Esophagus squamous epithelium (tissue), 5 donors: ENCODE measurements around the gene INTS7. TPM values are rescaled to one million over a fixed set of nuclear protein-coding genes. Genes with fewer than 3 reads are reported as not detected.

Experiments
- DNase-seq: peaks from one replicate; lab custom pipeline; 2025; lab: John Stamatoyannopoulos, UW
- H3K27ac ChIP-seq, 4 donors: fragments of 200-600 bp; sonication (generic); one replicate each; pipeline ENCODE4 v1.5.1; 2016 to 2019; ENCODE audit warnings: mild to moderate bottlenecking in 1 of 4
- H3K27me3 ChIP-seq, 4 donors: fragments of 200-600 bp; sonication (generic); 1 replicate in 3 of 4; 2 replicates in 1 of 4; pipeline versions ENCODE4 v1.5.1 to v1.6.0; 2017 to 2021; ENCODE audit warnings: antibody characterized with exemption in 1 of 4
- H3K36me3 ChIP-seq, 3 donors: fragments of 200-600 bp; sonication (generic); one replicate each; pipeline ENCODE4 v1.5.1; 2016 to 2019
- H3K4me1 ChIP-seq, 3 donors: fragments of 200-600 bp; sonication (generic); one replicate each; pipeline ENCODE4 v1.5.1; 2017 to 2019
- H3K4me3 ChIP-seq, 4 donors: fragments of 200-600 bp; sonication (generic); 1 replicate in 3 of 4; 2 replicates in 1 of 4; pipeline ENCODE4 v1.5.1; 2016 to 2019; ENCODE audit warnings: mild to moderate bottlenecking in 2 of 4, moderate library complexity in 1 of 4
- H3K9me3 ChIP-seq, 3 donors: fragments of 200-600 bp; sonication (generic); one replicate each; pipeline ENCODE4 v1.5.1; 2016 to 2019
- POLR2A ChIP-seq, 4 donors: fragments of 450-650 bp; IDR thresholded peaks; one replicate each; pipeline ENCODE4 v1.6.1; 2017; ENCODE audit warnings: antibody characterized with exemption in 4 of 4, mild to moderate bottlenecking in 4 of 4, moderate library complexity in 3 of 4
- WGBS, 2 donors: methylation state at CpG; one replicate each; pipeline ENCODE4 v1.1.5; 2018; 5-methylcytosine and 5-hydroxymethylcytosine counted together
- intact Hi-C: fragments of 100-400 bp; cut with DNase I; formaldehyde crosslinking; loops from one replicate; pipeline ENCODE4 v1.15.0; 2022
- total RNA-seq, 4 donors: library from RNA; depleted of rRNA; stranded (reverse); fragments of >200 nt; gene quantifications; one replicate each; pipeline ENCODE4 v1.1.0, GENCODE V29; 2016
- TF ChIP-seq, protein P1 (sequence below), 6 experiments: fragments of 450-650 bp in 4 of 6; fragments of 200-600 bp in 2 of 6; sonication (generic) in 2 of 6; IDR thresholded peaks; one replicate each; pipeline ENCODE4 v1.5.1; 2016 to 2019; ENCODE audit warnings: antibody characterized with exemption in 6 of 6, mild to moderate bottlenecking in 4 of 6, moderate library complexity in 4 of 6
- donor health status: DM: yes; HTN: yes; CAD: no.

Gene INTS7, protein sequence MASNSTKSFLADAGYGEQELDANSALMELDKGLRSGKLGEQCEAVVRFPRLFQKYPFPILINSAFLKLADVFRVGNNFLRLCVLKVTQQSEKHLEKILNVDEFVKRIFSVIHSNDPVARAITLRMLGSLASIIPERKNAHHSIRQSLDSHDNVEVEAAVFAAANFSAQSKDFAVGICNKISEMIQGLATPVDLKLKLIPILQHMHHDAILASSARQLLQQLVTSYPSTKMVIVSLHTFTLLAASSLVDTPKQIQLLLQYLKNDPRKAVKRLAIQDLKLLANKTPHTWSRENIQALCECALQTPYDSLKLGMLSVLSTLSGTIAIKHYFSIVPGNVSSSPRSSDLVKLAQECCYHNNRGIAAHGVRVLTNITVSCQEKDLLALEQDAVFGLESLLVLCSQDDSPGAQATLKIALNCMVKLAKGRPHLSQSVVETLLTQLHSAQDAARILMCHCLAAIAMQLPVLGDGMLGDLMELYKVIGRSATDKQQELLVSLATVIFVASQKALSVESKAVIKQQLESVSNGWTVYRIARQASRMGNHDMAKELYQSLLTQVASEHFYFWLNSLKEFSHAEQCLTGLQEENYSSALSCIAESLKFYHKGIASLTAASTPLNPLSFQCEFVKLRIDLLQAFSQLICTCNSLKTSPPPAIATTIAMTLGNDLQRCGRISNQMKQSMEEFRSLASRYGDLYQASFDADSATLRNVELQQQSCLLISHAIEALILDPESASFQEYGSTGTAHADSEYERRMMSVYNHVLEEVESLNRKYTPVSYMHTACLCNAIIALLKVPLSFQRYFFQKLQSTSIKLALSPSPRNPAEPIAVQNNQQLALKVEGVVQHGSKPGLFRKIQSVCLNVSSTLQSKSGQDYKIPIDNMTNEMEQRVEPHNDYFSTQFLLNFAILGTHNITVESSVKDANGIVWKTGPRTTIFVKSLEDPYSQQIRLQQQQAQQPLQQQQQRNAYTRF
- 10 to 100 TPM; 13.8 to 20.7 (median 14.4) TPM for total RNA-seq

GRCh38 chr1:212035123-212035834 lies at the start of gene INTS7, which contains the start of gene DTL:
Gene INTS7 (minus strand): TSS chr1:212035557. CDS start chr1:212035437, 120 bp downstream.
Gene DTL (plus strand): TSS chr1:212035748. CDS start chr1:212035891, 143 bp downstream.
- peak; percentile 94 for DNase-seq
- WGBS, 2 donors: 0 to 1% methylated on average over 22 to 42 of the region's 53 CpGs
- H3K4me3 ChIP-seq: peak within 1 kb of the TSS; percentile 52 to 78 (median 72)
- H3K36me3 ChIP-seq: no peaks in the 10 kb centered on the region
- no peaks in the 10 kb centered on the region for H3K27me3 ChIP-seq
- intact Hi-C loops: no loop called here
- peaks cover 5 to 59% (median 26%) of the 10 kb centered on the region in 3 donors for H3K4me1 ChIP-seq
- H3K9me3 ChIP-seq: no peaks in the 10 kb centered on the region
- peak within 1 kb of the TSS; percentile 82 to 97 (median 92) for H3K27ac ChIP-seq
- TF ChIP-seq, protein P1, sequence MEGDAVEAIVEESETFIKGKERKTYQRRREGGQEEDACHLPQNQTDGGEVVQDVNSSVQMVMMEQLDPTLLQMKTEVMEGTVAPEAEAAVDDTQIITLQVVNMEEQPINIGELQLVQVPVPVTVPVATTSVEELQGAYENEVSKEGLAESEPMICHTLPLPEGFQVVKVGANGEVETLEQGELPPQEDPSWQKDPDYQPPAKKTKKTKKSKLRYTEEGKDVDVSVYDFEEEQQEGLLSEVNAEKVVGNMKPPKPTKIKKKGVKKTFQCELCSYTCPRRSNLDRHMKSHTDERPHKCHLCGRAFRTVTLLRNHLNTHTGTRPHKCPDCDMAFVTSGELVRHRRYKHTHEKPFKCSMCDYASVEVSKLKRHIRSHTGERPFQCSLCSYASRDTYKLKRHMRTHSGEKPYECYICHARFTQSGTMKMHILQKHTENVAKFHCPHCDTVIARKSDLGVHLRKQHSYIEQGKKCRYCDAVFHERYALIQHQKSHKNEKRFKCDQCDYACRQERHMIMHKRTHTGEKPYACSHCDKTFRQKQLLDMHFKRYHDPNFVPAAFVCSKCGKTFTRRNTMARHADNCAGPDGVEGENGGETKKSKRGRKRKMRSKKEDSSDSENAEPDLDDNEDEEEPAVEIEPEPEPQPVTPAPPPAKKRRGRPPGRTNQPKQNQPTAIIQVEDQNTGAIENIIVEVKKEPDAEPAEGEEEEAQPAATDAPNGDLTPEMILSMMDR (IDR thresholded peaks at IDR 0.05): peak; percentile 88 to 97 (median 93)
- peak in 3 of 4 donors; percentile 16 to 48 (median 24) for TF ChIP-seq POLR2A (IDR thresholded peaks at IDR 0.05)

GRCh38 chr1:212082765-212083406 lies 47.5 kb upstream of the INTS7 start:
- WGBS, 2 donors: 91 to 93% methylated on average over 2 of the region's 2 CpGs
- no peak overlapping the region for H3K4me3 ChIP-seq

DNA sequence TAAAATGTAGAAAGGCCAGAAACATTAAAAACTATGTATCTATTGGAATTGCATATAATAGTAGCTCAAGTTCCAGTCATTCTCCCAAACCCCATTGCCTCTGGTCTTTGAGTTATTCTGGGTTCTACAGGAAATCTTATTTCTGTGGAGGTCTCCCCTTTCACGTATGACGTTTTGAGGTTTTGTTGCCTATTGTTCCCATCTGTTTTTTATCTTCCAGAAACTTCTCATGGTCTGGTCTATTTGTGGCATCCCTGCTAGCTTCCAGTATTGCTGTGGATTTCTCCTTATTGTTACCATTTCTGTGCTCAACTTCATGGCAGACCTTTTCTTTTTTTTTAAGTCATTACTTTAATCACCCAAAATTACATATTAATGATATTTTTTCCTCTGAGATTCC lies 43.5 kb upstream of the INTS7 start:
- Histone ChIP-seq H3K9me3 (no peaks in the 10 kb centered on the region), H3K27ac (no peak overlapping the region), H3K27me3 (no peaks in the 10 kb centered on the region), H3K4me1 (no peaks in the 10 kb centered on the region), H3K4me3 (no peak overlapping the region), H3K36me3 (no peaks in the 10 kb centered on the region)
- intact Hi-C loops: no loop called here
- no peak for TF ChIP-seq POLR2A (IDR thresholded peaks at IDR 0.05)
- TF ChIP-seq, protein P1 (IDR thresholded peaks at IDR 0.05): no peak
- 81 to 83% methylated on average over 2 of the region's 2 CpGs for WGBS, 2 donors
- DNase-seq: no peak

More at GRCh38 chr1:212082765-212083406, 47.5 kb upstream of the INTS7 start:
- H3K36me3 ChIP-seq: no peaks in the 10 kb centered on the region
- no peak for DNase-seq
- intact Hi-C loops: no loop called here
- H3K4me1 ChIP-seq: peaks cover 0 to 4% (median under 1%) of the 10 kb centered on the region in 3 donors
- no peaks in the 10 kb centered on the region for H3K27me3 ChIP-seq
- no peak overlapping the region for H3K27ac ChIP-seq
- no peaks in the 10 kb centered on the region for H3K9me3 ChIP-seq
- TF ChIP-seq, protein P1 (IDR thresholded peaks at IDR 0.05): no peak
- no peak for TF ChIP-seq POLR2A (IDR thresholded peaks at IDR 0.05)

- TF ChIP-seq, protein P1 (IDR thresholded peaks at IDR 0.05): no peak
- no peak for TF ChIP-seq POLR2A (IDR thresholded peaks at IDR 0.05)
- WGBS, 2 donors: 42 to 59% methylated on average over 2 of the region's 2 CpGs
Observed at GRCh38 chr1:212077028-212077427, 41.7 kb upstream of the INTS7 start.

More at GRCh38 chr1:212077028-212077427, 41.7 kb upstream of the INTS7 start:
- Histone ChIP-seq H3K4me1 (no peaks in the 10 kb centered on the region), H3K27ac (no peak overlapping the region), H3K27me3 (no peaks in the 10 kb centered on the region), H3K4me3 (no peak overlapping the region), H3K9me3 (no peaks in the 10 kb centered on the region), H3K36me3 (no peaks in the 10 kb centered on the region)
- intact Hi-C loops: no loop called here
- no peak for DNase-seq
